Renal cortex interstitium (tissue), 11 donors: ENCODE measurements around the gene ERBB4. TPM values are rescaled to one million over a fixed set of nuclear protein-coding genes. Genes with fewer than 3 reads are reported as not detected.
A peak's percentile ranks its signal among the peaks of the same experiment; 100 is the strongest.

Source experiments
- DNase-seq, 11 donors: peaks; one replicate each; pipeline ENCODE4 v3.0.0-alpha.2; 2013; ENCODE audit warnings: low read depth in 9 of 11, low spot score in 4 of 11; ENCODE audit errors: extremely low read depth in 1 of 11
- polyA plus RNA-seq, 3 donors: library from polyadenylated mRNA; unstranded; fragments of 120-200 nt; gene quantifications; one replicate each; pipeline ENCODE4 v1.2.1, GENCODE V29; 2013; ENCODE audit not compliant: insufficient read length in 3 of 3

Gene ERBB4
- polyA plus RNA-seq, 3 donors, result 42.3 to 56.6 (median 54.7) TPM

DNA sequence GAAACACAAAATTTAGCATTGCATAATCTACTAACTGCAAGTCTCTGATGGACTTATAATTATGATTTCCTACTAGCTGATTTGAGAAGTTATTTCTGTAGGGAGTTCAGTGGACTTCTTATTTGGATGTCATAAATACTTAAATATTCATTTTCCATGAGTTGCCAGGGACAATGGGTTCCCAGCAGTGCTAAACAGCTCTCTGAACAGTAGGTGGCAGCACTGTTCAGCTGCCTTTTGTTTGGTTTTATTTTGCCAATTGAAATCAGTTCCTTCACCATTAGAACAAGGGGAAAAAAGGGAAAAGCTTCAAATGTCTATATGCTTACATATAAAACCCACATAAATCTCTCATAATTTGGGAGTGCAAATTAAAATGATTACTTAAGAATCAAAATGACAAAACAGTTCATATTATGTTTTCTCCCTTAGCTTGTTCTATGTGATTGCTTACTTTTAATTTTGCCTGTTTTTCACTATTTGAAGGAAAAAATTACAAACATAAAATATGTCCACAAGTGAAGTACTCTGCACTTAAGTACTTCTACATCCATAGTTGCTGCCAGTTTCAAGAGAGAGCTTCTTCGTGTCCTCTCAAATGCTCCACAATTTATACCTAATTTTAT is 1083.3 kb downstream of the ERBB4 start:
- DNase-seq, result peak in 10 of 11 donors; percentile 10 to 50 (median 36)

GRCh38 chr2:211454679-211455078 is 1083.9 kb downstream of the ERBB4 start:
- DNase-seq, result peak in 1 of 11 donors; percentile 3

DNA sequence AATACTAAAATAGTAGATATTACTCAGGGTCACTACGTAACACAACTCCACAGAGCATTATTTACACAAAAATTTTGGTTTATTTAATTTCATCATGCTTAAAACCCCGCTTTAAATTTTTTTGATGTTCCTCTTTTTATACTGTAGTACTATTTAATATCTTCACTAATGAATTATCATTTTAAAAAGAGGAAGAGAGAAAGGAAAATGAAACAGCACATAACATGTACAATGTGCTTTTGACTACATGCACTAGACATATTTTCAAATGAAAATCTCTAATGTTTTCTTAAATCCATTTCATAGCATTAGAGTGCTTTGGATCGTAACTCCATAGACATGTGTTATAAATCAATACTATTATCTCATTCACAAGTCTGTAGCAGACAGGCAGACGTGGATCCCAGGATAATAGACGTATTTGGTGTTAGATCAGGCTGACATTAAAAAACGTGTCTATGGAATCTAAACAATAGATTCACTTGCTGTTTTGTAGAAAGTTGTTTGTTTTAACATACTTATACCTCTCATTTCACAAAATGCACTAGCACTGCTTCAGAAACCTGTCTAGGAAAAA is 1085.2 kb downstream of the ERBB4 start:
- DNase-seq, result no peak

GRCh38 chr2:211451642-211452041 is 1087.0 kb downstream of the ERBB4 start:
- no peak for DNase-seq

GRCh38 chr2:211449819-211450218 is 1088.8 kb downstream of the ERBB4 start:
- DNase-seq, result no peak

DNA sequence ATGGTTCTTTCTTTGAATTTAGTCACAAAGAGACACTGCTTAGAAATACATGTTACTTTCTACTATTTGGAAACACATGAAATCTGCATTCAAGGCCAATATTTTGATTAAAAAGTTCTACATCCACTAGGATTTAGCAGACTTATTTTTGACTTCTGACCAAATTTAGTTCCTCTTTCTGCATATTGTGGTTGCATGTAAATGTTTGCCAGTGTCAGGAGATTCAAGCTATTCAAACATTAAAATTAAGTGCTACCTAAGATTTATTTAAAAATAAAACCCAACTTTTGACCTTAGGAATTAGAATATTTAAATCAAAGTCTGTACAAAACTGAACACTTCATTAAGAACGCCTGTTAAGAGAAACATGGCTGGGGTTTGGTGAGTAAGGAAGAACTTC is 1091.1 kb downstream of the ERBB4 start:
- no peak for DNase-seq

GRCh38 chr2:211440107-211440506 is 1098.5 kb downstream of the ERBB4 start:
- no peak for DNase-seq

DNA sequence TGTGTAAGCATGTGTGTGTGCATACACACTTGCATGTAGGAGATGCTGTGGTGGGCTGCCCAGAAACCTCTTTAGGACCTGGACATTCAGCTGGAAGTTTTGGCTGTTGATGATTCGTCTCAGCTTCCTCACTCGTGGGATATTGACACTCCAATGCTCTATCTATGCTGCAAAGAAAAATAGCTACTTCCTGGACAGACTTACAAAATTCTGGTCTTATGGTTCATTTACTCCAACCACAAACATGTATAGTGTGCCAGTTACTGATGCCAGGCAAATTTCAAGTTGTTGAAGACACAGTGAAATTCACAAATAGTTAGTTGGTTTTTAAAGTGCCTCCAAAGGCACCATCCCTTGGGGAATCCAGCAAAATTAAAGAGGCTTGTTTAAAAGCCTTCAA is 1099.6 kb downstream of the ERBB4 start:
- DNase-seq, result no peak

DNA sequence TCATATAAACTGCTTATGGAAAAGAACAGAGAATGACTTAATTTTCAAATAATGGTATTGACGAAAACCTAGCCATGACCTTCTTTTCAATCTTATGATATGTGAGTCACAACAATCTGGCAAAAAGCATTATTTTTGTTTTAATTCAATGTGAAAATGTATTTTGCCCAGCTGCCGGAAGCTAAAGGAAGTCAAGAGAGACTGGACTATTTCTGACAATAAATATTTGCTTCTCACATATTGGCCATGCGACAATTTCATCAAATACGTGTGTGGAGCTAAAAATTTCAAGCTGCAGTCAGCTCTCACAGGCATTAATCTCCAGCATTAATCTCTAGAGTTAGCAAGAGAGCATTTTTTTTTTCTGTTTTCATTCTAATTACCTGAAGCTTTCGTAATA is 1101.2 kb downstream of the ERBB4 start:
- DNase-seq, result no peak

- no peak for DNase-seq
These were observed 1102.4 kb downstream of the ERBB4 start for GRCh38 chr2:211436182-211436581.

GRCh38 chr2:211435331-211435730 is 1103.3 kb downstream of the ERBB4 start:
- DNase-seq, result no peak

DNA sequence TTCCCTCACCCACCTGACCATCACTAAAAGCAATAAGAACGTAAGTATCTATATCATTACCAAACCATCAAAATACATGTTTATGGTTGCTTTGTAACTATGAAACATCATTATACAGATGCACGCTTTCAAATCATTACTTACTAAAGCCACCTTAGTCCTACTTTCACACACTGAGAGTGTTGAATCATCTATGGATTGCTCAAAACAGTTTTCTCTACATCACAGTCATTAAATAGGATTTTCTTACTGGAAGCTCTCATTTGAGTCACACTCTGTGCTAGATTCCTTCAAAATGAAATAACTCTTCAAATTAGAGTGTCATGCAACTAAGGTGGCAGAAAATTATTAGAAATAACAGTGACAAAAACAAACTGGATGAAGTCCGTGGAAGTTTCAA is 1103.8 kb downstream of the ERBB4 start:
- DNase-seq, result no peak

DNA sequence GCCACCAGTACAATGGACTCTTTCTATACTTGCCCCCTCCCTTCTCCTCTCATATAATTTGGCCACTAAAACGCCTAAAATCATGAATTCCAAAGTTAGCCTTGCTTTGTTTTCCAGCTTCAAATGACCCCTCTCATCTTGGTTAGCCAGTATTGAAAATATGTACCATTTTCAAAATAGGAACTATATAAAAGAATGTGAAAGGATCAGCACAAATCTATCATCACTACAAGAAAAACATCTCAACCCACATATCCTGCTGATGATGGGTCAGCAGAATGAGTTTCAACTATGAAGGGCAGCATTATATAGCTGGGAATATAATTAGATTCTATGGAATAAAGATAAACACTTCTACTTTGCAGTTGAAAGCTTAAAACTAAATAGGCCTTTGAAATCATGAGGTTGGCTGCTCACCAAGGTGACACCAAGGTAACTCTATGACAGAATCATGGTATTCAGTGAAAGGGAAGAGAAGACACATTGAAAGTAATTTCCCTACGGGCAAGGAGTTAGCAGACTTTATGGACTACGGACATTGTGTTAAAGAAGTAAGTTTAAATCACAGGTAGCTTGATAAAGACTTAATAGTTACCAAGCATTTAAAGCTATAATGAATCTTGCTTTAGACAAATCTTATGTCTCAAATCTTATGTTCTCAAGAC is 1109.2 kb downstream of the ERBB4 start:
- no peak for DNase-seq

- DNase-seq, result no peak
These were observed 1112.4 kb downstream of the ERBB4 start for GRCh38 chr2:211426240-211426639.

- no peak for DNase-seq
These were observed 1115.6 kb downstream of the ERBB4 start for GRCh38 chr2:211423018-211423417.

DNA sequence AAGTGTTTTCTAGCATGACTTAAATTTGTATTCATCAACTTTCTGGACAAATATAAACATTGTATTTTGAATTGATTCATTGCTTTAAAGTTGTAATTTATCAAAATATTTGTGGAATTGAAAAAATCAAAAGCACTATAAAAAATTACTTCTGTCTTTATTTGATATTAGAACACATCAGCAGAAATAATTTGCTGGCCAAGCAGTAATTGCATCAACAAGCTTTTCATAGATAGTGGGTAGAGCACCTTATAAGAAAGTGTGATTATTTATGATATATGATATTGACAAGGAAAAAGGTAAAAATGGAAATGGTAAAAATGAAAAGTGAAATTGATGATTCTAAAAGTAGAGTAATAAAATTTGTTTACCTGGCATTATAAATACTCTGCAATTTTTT is 1121.1 kb downstream of the ERBB4 start:
- DNase-seq, result no peak

DNA sequence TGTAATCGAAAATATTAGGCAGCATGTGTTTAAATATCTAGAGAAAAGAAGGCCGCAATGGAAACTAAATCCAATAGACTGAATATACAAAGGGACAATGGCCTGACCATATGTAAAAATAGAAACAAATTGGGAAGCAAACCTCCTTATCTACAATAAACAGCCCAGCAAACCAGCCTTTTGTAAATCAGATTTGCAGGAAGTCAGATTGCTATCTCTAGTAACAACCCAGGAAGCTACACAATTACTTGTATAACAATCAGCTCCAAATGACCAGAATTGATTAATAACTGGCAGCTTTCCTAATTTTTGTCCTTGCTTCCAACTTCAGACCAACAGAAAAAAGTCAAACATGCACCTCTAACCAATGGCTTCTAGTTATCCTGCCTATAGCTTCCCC is 1122.2 kb downstream of the ERBB4 start:
- DNase-seq, result no peak

DNA sequence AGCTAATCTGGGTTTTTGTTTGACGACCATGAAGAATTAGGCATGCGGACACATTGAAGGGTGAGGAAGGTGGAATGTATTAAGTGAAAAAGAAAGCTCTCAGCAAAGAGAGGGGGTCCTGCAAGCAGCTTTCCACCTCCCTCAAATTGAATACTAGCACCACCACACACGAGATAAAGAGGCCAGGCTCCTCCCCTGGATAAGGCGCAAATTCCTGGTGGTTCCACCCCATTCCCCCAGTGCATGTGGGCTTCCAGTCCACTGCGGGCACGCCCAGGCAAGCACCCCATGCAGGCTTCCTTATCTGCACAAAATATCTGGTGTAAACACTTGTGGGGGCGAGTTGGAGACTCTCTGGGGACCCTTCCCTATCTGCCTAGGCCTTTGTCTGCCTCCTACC is 1124.9 kb downstream of the ERBB4 start:
- DNase-seq, result no peak

DNA sequence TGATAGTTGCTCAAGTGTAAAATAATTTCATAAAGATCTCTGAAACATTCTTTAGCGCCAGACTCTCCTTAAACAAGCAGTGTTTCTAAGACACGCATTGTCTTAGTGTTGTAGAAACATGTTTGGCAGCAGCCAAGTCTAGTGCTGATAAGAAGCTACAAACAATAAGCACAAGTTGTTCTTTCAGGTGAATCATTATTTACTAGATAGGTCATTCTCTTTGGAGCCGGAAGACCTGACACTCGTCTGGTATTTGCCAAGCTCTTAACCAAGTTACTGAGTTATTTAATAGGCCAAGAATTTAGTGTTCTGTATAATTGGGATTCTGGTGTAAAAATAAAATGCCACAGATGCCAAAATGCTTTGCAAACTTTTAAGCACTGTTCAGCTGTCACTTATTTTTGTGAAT is 1130.1 kb downstream of the ERBB4 start:
- DNase-seq, result no peak

GRCh38 chr2:211407076-211407475 is 1131.5 kb downstream of the ERBB4 start:
- DNase-seq, result no peak

DNA sequence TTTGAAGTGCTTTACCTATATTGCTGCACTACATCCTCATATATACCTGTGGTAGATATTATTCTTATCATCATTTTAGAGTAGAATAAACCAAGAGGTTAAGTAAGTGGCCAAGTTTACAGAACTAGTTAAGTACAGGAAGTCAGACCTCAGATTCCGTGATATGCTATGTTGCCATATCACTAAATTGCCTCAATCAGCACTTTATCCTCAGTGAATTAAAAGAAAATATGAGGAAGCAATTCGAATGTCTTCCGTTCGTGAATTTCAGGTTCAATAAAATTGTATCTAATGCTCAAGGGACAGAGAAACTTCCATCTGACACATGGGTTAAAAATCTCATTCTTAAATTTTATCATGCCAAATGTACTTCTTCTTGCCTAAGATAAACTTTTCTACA is 1133.6 kb downstream of the ERBB4 start:
- no peak for DNase-seq
